ENCODE results near the gene KDM4B.

DNA sequence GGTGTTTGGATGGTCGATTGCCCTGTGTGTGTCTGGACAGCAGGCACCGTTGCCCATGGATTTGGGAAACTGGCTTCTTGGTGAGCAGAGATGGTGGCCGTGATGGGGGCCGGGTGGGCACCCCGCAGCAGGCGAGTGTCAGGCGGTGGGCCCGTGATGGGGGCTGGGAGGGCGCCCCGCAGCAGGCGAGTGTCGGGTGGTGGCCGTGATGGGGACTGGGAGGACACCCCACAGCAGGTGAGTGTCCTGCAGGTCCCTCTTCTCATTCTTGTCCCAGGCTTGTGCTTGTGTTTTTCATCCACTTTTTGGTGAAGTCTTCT, 86.5 kb downstream of the KDM4B start:
- TF ChIP-seq, protein P1, sequence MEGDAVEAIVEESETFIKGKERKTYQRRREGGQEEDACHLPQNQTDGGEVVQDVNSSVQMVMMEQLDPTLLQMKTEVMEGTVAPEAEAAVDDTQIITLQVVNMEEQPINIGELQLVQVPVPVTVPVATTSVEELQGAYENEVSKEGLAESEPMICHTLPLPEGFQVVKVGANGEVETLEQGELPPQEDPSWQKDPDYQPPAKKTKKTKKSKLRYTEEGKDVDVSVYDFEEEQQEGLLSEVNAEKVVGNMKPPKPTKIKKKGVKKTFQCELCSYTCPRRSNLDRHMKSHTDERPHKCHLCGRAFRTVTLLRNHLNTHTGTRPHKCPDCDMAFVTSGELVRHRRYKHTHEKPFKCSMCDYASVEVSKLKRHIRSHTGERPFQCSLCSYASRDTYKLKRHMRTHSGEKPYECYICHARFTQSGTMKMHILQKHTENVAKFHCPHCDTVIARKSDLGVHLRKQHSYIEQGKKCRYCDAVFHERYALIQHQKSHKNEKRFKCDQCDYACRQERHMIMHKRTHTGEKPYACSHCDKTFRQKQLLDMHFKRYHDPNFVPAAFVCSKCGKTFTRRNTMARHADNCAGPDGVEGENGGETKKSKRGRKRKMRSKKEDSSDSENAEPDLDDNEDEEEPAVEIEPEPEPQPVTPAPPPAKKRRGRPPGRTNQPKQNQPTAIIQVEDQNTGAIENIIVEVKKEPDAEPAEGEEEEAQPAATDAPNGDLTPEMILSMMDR (conservative IDR thresholded peaks at IDR 0.05 in 1 of 2, IDR thresholded peaks at IDR 0.05 in 1 of 2; ENCODE audit: low read depth in 1 of 2, low read length in 2 of 2), result no peak
- no peak for TF ChIP-seq EZH2 (IDR thresholded peaks at IDR 0.05; ENCODE audit: low read length, missing control alignments)
